Tibial nerve (tissue), 4 donors: ENCODE measurements around the gene MECP2. TPM values are rescaled to one million over a fixed set of nuclear protein-coding genes. Genes with fewer than 3 reads are reported as not detected.

ENCODE experiments used
- DNase-seq, 2 donors: peaks; one replicate each; pipeline ENCODE4 v3.0.0-alpha.2; 2019; ENCODE audit warnings: low spot score in 2 of 2
- H3K27ac ChIP-seq, 4 donors: fragments of 200-600 bp; sonication (generic) in 3 of 4; one replicate each; pipeline ENCODE4 v1.5.1; 2017 to 2019; ENCODE audit warnings: mild to moderate bottlenecking in 1 of 4
- H3K27me3 ChIP-seq, 2 donors: fragments of 200-600 bp; sonication (generic) in 1 of 2; one replicate each; pipeline versions ENCODE4 v1.5.1 to v1.6.0; 2017 to 2019
- H3K36me3 ChIP-seq, 3 donors: fragments of 200-600 bp; sonication (generic); one replicate each; pipeline ENCODE4 v1.5.1; 2018 to 2019
- H3K4me1 ChIP-seq, 4 donors: fragments of 200-600 bp; sonication (generic) in 3 of 4; one replicate each; pipeline ENCODE4 v1.5.1; 2017 to 2019
- H3K4me3 ChIP-seq, 4 donors: fragments of 200-600 bp; sonication (generic) in 3 of 4; one replicate each; pipeline ENCODE4 v1.5.1; 2017 to 2019; ENCODE audit warnings: mild to moderate bottlenecking in 1 of 4, moderate library complexity in 1 of 4
- H3K9me3 ChIP-seq, 4 donors: fragments of 200-600 bp; sonication (generic) in 3 of 4; one replicate each; pipeline ENCODE4 v1.5.1; 2017 to 2019
- CTCF ChIP-seq, 5 experiments: fragments of 200-600 bp in 3 of 5; fragments of 450-650 bp in 2 of 5; sonication (generic) in 3 of 5; IDR thresholded peaks; one replicate each; pipeline ENCODE4 v1.5.1; 2016 to 2019; ENCODE audit warnings: antibody characterized with exemption in 5 of 5, mild to moderate bottlenecking in 3 of 5, moderate library complexity in 2 of 5
- EP300 ChIP-seq, 2 donors: sonication (generic); formaldehyde crosslinking; IDR thresholded peaks; one replicate each; pipeline ENCODE4 v1.6.1; 2017; ENCODE audit warnings: antibody characterized with exemption in 2 of 2, mild to moderate bottlenecking in 1 of 2
- POLR2A ChIP-seq, 2 donors: fragments of 450-650 bp; IDR thresholded peaks; one replicate each; pipeline ENCODE4 v1.6.1; 2017; ENCODE audit warnings: antibody characterized with exemption in 2 of 2, mild to moderate bottlenecking in 2 of 2, moderate library complexity in 2 of 2
- WGBS, 2 donors: methylation state at CpG; one replicate each; pipeline ENCODE4 v1.1.5; 2018; 5-methylcytosine and 5-hydroxymethylcytosine counted together
- total RNA-seq, 4 donors: library from RNA; depleted of rRNA; stranded (reverse); fragments of >200 nt; gene quantifications; one replicate each; pipeline ENCODE4 v1.1.0, GENCODE V29; 2016

Gene MECP2
- total RNA-seq, 4 donors from 2014 or later = 71.6 to 96.5 (median 83.1) TPM

- Histone ChIP-seq H3K27me3 (peaks cover 0 to 3% of the 10 kb centered on the region in 2 donors), H3K36me3 (no peaks in the 10 kb centered on the region), H3K27ac (no peak overlapping the region), H3K4me1 (peaks cover 0 to 15% (median 6%) of the 10 kb centered on the region in 4 donors), H3K4me3 (no peak overlapping the region), H3K9me3 (no peaks in the 10 kb centered on the region)
- TF ChIP-seq EP300 (IDR thresholded peaks at IDR 0.05) (no peak), CTCF (IDR thresholded peaks at IDR 0.05) (no peak), POLR2A (IDR thresholded peaks at IDR 0.05) (no peak)
- no peak for DNase-seq
- WGBS, 2 donors = 80 to 81% methylated on average over 12 of the region's 12 CpGs
Measured at GRCh38 chrX:153988493-153988892, 109.0 kb downstream of the MECP2 start.

GRCh38 chrX:153984351-153985178 lies 113.0 kb downstream of the MECP2 start:
- no peaks in the 10 kb centered on the region for H3K36me3 ChIP-seq
- DNase-seq = no peak
- TF ChIP-seq CTCF (IDR thresholded peaks at IDR 0.05) (no peak), EP300 (IDR thresholded peaks at IDR 0.05) (no peak), POLR2A (IDR thresholded peaks at IDR 0.05) (no peak)
- peaks cover 0 to 33% (median 9%) of the 10 kb centered on the region in 4 donors for H3K4me1 ChIP-seq
- H3K4me3 ChIP-seq = no peak overlapping the region
- H3K27me3 ChIP-seq = peaks cover 0 to 3% of the 10 kb centered on the region in 2 donors
- no peaks in the 10 kb centered on the region for H3K9me3 ChIP-seq
- H3K27ac ChIP-seq = peak overlapping the region in 3 of 4 donors; percentile 80 to 84 (median 82)
- WGBS, 2 donors = 70 to 72% methylated on average over 19 to 20 of the region's 20 CpGs

- no peak for DNase-seq
- Histone ChIP-seq H3K36me3 (no peaks in the 10 kb centered on the region), H3K27me3 (peaks cover 0 to 3% of the 10 kb centered on the region in 2 donors), H3K9me3 (no peaks in the 10 kb centered on the region), H3K27ac (peak overlapping the region in 3 of 4 donors; percentile 26 to 84 (median 43)), H3K4me3 (no peak overlapping the region), H3K4me1 (peaks cover 0 to 33% (median 9%) of the 10 kb centered on the region in 4 donors)
- 82 to 95% methylated on average over 4 to 12 of the region's 12 CpGs for WGBS, 2 donors
- no peak for TF ChIP-seq CTCF (IDR thresholded peaks at IDR 0.05)
- no peak for TF ChIP-seq POLR2A (IDR thresholded peaks at IDR 0.05)
- TF ChIP-seq EP300 (IDR thresholded peaks at IDR 0.05) = no peak
Measured at GRCh38 chrX:153983321-153983801, 114.2 kb downstream of the MECP2 start.

GRCh38 chrX:153981771-153982533 lies 115.6 kb downstream of the MECP2 start:
- 32 to 77% methylated on average over 3 to 46 of the region's 52 CpGs for WGBS, 2 donors
- Histone ChIP-seq H3K27ac (peak overlapping the region; percentile 61 to 84 (median 72)), H3K9me3 (no peaks in the 10 kb centered on the region), H3K27me3 (peaks cover 0 to 3% of the 10 kb centered on the region in 2 donors), H3K4me1 (peaks cover 0 to 33% (median 9%) of the 10 kb centered on the region in 4 donors), H3K4me3 (no peak overlapping the region), H3K36me3 (no peaks in the 10 kb centered on the region)
- peak; percentile 46 to 61 for DNase-seq
- TF ChIP-seq CTCF (IDR thresholded peaks at IDR 0.05) (no peak), EP300 (IDR thresholded peaks at IDR 0.05) (peak in 1 of 2 donors; percentile 54)
